ENCODE data around the gene DLGAP1.

The DLGAP1 gene

DNA sequence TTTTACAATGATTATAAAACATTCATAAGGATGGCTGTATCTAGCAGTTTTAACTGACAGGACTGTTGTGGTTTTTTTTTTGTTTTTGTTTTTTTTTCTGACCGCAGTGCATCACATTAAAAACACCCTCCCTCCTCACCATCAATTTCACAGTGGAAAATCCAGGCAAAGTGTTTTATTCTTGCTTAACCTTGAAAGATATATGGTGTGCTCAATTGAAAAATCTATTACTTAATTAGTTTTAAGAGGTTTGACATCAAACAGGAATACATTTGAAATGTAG is 250.7 kb downstream of the DLGAP1 start:
- Histone ChIP-seq H3K9me3 (ENCODE audit: severe bottlenecking) (no peaks in the 10 kb centered on the region), H3K36me3 (no peaks in the 10 kb centered on the region), H3K27me3 (ENCODE audit: insufficient read depth, low read depth, severe bottlenecking) (peaks cover 62% of the 10 kb centered on the region)

DNA sequence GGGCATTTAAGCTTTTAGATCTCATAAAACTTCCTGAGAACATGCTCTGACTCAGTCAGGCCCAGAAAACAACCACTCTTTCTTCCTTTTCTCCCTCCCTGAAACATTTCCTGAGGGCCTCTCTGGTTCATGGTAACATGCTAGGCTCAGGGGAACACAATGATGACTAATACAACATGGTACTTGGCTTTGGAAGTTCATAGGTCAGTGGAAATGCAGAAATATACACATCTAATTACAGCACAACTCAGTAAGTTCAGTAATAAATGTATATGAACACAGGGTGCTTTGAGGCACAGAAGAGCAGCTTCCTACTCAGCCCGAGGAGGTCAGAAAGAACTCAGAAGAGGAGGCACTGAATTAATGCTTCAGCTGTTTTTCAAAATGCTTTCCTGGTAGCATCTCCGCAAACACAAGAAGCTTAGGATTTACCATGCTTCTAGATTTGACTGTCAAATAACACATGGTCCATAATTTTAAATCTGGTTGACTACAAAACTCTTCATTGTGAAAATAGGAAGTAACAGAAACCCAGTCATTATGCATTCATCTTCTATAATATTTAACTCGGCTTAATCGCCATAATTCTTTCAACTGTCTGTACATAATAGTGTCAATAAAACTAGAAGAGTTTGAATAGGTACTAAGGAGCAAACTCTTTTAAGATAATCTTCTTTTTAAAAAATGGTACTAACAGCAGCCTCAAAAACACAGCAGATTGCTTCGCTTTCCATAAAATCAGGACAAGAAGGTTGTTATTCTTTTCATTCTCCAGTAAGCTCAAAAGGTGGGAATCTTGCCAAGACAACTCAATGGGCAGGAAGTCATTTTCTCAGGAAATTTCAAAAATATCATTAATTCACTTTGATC is 251.3 kb downstream of the DLGAP1 start:
- Histone ChIP-seq H3K36me3 (no peaks in the 10 kb centered on the region), H3K27ac (no peak overlapping the region), H3K4me3 (ENCODE audit: low read depth, low read length) (no peak overlapping the region), H3K27me3 (ENCODE audit: insufficient read depth, low read depth, severe bottlenecking) (peaks cover 62% of the 10 kb centered on the region), H3K9me3 (ENCODE audit: severe bottlenecking) (no peaks in the 10 kb centered on the region)
- no peak for DNase-seq
- TF ChIP-seq, protein P1, sequence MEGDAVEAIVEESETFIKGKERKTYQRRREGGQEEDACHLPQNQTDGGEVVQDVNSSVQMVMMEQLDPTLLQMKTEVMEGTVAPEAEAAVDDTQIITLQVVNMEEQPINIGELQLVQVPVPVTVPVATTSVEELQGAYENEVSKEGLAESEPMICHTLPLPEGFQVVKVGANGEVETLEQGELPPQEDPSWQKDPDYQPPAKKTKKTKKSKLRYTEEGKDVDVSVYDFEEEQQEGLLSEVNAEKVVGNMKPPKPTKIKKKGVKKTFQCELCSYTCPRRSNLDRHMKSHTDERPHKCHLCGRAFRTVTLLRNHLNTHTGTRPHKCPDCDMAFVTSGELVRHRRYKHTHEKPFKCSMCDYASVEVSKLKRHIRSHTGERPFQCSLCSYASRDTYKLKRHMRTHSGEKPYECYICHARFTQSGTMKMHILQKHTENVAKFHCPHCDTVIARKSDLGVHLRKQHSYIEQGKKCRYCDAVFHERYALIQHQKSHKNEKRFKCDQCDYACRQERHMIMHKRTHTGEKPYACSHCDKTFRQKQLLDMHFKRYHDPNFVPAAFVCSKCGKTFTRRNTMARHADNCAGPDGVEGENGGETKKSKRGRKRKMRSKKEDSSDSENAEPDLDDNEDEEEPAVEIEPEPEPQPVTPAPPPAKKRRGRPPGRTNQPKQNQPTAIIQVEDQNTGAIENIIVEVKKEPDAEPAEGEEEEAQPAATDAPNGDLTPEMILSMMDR (IDR thresholded peaks at IDR 0.05; ENCODE audit: low read depth, low read length), result no peak

More for the DNA sequence above, 250.7 kb downstream of the DLGAP1 start:
- no peak for DNase-seq
- Histone ChIP-seq H3K27ac (no peak overlapping the region), H3K4me3 (ENCODE audit: low read depth, low read length) (no peak overlapping the region)
- TF ChIP-seq, protein P1 (IDR thresholded peaks at IDR 0.05; ENCODE audit: low read depth, low read length), result no peak

DNA sequence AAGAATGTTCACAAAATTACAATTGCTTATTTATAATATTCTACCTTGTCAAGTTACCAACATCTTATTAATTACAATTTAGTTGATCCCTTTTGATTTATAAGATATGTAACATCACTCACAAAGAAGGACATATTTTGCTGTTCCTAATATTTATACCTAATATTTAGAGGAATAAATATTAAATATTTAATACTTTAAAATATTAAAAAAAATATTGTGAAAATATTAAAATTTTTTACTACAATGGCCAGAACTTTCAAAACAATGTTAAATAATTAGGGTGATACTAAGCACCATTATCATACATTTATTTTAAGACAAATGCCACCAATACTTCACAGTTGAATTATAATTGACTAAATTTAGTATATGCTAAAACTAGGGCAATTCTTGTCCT is 254.7 kb downstream of the DLGAP1 start:
- Histone ChIP-seq H3K27ac (no peak overlapping the region), H3K27me3 (ENCODE audit: insufficient read depth, low read depth, severe bottlenecking) (peaks cover 66% of the 10 kb centered on the region), H3K4me3 (ENCODE audit: low read depth, low read length) (no peak overlapping the region), H3K9me3 (ENCODE audit: severe bottlenecking) (no peaks in the 10 kb centered on the region), H3K36me3 (no peaks in the 10 kb centered on the region)
- TF ChIP-seq, protein P1 (IDR thresholded peaks at IDR 0.05; ENCODE audit: low read depth, low read length), result no peak
- DNase-seq, result no peak

DNA sequence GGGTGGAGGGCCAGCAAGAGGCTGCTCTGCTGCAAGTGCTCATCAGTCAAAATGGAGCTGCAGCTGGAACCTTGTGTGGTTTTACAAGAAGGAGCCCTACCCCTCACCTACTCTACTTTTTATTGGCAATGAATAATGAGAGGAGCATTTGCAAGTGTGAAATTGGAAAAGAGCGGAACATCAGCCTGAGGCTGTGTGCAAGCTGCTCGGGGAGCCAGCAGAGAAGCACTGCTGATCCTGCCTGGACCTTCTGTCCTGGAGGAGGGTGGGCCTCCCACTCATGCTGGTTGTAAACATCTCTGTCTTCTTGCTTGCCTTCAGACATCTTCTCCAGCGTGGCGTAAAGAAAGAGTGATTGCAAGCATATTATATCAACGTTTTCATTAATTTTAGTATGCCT is 256.2 kb downstream of the DLGAP1 start:
- DNase-seq, result no peak
- H3K36me3 ChIP-seq, result no peaks in the 10 kb centered on the region
- TF ChIP-seq, protein P1 (IDR thresholded peaks at IDR 0.05; ENCODE audit: low read depth, low read length), result no peak
- H3K27ac ChIP-seq, result no peak overlapping the region
- no peaks in the 10 kb centered on the region for H3K9me3 ChIP-seq (ENCODE audit: severe bottlenecking)
- H3K4me3 ChIP-seq (ENCODE audit: low read depth, low read length), result no peak overlapping the region
- peaks cover 63% of the 10 kb centered on the region for H3K27me3 ChIP-seq (ENCODE audit: insufficient read depth, low read depth, severe bottlenecking)

DNA sequence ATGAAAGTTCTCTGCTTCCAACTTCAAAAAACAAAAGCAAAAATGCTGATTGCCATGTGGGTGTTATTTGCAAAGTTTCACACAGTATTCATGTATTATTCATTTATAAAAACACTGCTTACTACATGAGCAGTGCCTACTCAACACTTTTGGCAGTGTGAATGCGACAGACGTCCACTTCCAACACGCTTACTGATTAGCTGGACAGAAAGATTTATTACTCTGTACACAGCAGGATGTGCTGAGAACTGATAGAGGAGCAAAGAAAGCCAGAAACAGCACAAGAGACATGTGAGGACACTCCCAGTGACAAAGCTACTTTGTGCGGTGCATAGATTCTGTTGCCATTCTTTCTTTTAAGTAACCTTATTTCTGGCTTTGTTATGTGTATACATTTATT is 258.8 kb downstream of the DLGAP1 start:
- Histone ChIP-seq H3K9me3 (ENCODE audit: severe bottlenecking) (no peaks in the 10 kb centered on the region), H3K4me3 (ENCODE audit: low read depth, low read length) (no peak overlapping the region), H3K27ac (no peak overlapping the region), H3K27me3 (ENCODE audit: insufficient read depth, low read depth, severe bottlenecking) (peaks cover 57% of the 10 kb centered on the region), H3K36me3 (no peaks in the 10 kb centered on the region)
- DNase-seq, result no peak
- TF ChIP-seq, protein P1 (IDR thresholded peaks at IDR 0.05; ENCODE audit: low read depth, low read length), result no peak

DNA sequence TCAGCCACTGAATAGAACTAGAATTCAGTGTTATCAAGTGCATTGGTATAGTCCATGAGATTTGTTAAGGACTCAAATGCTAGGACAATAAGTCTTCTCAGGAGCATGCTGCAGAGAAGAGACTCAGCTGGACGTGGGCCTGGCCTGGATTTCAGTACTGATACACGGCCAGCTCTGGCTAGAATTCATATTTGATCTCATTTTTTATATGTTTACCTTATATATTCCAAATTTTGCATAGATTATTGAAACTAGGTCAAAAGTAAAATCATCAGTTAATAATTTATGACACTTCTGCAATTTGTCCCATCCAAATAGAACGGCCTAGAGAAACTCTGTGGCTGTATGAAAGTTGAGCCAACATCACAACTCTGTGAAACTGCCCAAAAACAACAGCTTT is 262.0 kb downstream of the DLGAP1 start:
- no peak for DNase-seq
- Histone ChIP-seq H3K9me3 (ENCODE audit: severe bottlenecking) (no peaks in the 10 kb centered on the region), H3K36me3 (no peaks in the 10 kb centered on the region), H3K27me3 (ENCODE audit: insufficient read depth, low read depth, severe bottlenecking) (peaks cover 63% of the 10 kb centered on the region), H3K27ac (no peak overlapping the region), H3K4me3 (ENCODE audit: low read depth, low read length) (no peak overlapping the region)
- TF ChIP-seq, protein P1 (IDR thresholded peaks at IDR 0.05; ENCODE audit: low read depth, low read length), result no peak

All from WERI-Rb-1 (cell line).